Calu3 (cell line): ENCODE measurements around the gene GPR107. TPM values are rescaled to one million over a fixed set of nuclear protein-coding genes. Genes with fewer than 3 reads are reported as not detected.

Experiments used
- BruUV-seq: library from RNA; stranded (reverse); fragments of 400-500 nt; replicated peaks from 2 replicates; lab custom pipeline; 2021; lab: Mats Ljungman, UMichigan
- CTCF ChIA-PET: fragments of 300-600 bp; sonication (Branson Sonifier 250); formaldehyde crosslinking; loops from one replicate; lab custom pipeline; 2022; ENCODE audit warnings: antibody characterized with exemption; lab: Charles Lee
- DNase-seq: peaks from one replicate; pipeline ENCODE4 v3.0.0; 2022
- H3K27ac Mint-ChIP-seq: one replicate; pipeline ENCODE4 v1.8.0; 2022; ENCODE audit warnings: mixed read lengths; ENCODE audit not compliant: unreplicated experiment
- H3K27me3 Mint-ChIP-seq: one replicate; pipeline ENCODE4 v1.8.0; 2022; ENCODE audit warnings: mixed read lengths; ENCODE audit not compliant: unreplicated experiment
- H3K36me3 Mint-ChIP-seq: one replicate; pipeline ENCODE4 v1.8.0; 2022; ENCODE audit warnings: mild to moderate bottlenecking, moderate library complexity, mixed read lengths; ENCODE audit not compliant: insufficient read depth, unreplicated experiment
- H3K4me1 Mint-ChIP-seq: one replicate; pipeline ENCODE4 v1.8.0; 2022; ENCODE audit warnings: mild to moderate bottlenecking, low read depth, mixed read lengths; ENCODE audit not compliant: unreplicated experiment
- H3K4me3 Mint-ChIP-seq: one replicate; pipeline ENCODE4 v1.8.0; 2022; ENCODE audit warnings: mild to moderate bottlenecking, low read depth, moderate library complexity, mixed read lengths; ENCODE audit not compliant: unreplicated experiment
- H3K9me3 Mint-ChIP-seq: one replicate; pipeline ENCODE4 v1.8.0; 2022; ENCODE audit warnings: low read depth, mixed read lengths; ENCODE audit not compliant: unreplicated experiment
- CTCF ChIP-seq: fragments of 200-600 bp; IDR thresholded peaks from one replicate; pipeline ENCODE4 v1.8.0; 2022; ENCODE audit warnings: antibody characterized with exemption; ENCODE audit not compliant: unreplicated experiment
- intact Hi-C: fragments of 100-400 bp; cut with micrococcal nuclease; formaldehyde crosslinking; loops from one replicate; pipeline ENCODE4 v1.10.0; 2022; ENCODE audit not compliant: unreplicated experiment
- total RNA-seq: library from RNA; stranded (reverse); gene quantifications from 2 replicates; pipeline ENCODE4 v1.2.3, GENCODE V29; 2022

GPR107 gene
- total RNA-seq, 1 experiment from 2014 or later = 43.4 TPM

GRCh38 chr9:130150779-130151382, 97.2 kb downstream of the GPR107 start:
- no peak for TF ChIP-seq CTCF
- no peaks in the 10 kb centered on the region for H3K9me3 Mint-ChIP-seq
- DNase-seq = no peak
- H3K4me3 Mint-ChIP-seq = no peak overlapping the region
- intact Hi-C loops = no loop called here
- H3K36me3 Mint-ChIP-seq = no peaks in the 10 kb centered on the region
- H3K27me3 Mint-ChIP-seq = peaks cover 11% of the 10 kb centered on the region
- no TSS peak for BruUV-seq
- no peaks in the 10 kb centered on the region for H3K4me1 Mint-ChIP-seq
- no peak overlapping the region for H3K27ac Mint-ChIP-seq
- CTCF ChIA-PET = no interaction called here

- Mint-ChIP-seq H3K27me3 (no peaks in the 10 kb centered on the region), H3K4me1 (no peaks in the 10 kb centered on the region), H3K4me3 (no peak overlapping the region), H3K36me3 (no peaks in the 10 kb centered on the region), H3K27ac (no peak overlapping the region), H3K9me3 (no peaks in the 10 kb centered on the region)
- no TSS peak for BruUV-seq
- intact Hi-C loops = no loop called here
- CTCF ChIA-PET = no interaction called here
- no peak for DNase-seq
- no peak for TF ChIP-seq CTCF
Measured at GRCh38 chr9:130154816-130155215, 101.1 kb downstream of the GPR107 start.

GRCh38 chr9:130155647-130156046, 101.9 kb downstream of the GPR107 start:
- H3K4me1 Mint-ChIP-seq = no peaks in the 10 kb centered on the region
- intact Hi-C loops = no loop called here
- no peaks in the 10 kb centered on the region for H3K36me3 Mint-ChIP-seq
- no peak for DNase-seq
- no peak overlapping the region for H3K27ac Mint-ChIP-seq
- no peak overlapping the region for H3K4me3 Mint-ChIP-seq
- CTCF ChIA-PET = interaction anchor here (0.7 kb wide), 1 partner anchor 172 kb away, joined by 3 read pairs; no protein-coding TSS in a partner anchor
- BruUV-seq = no TSS peak
- no peaks in the 10 kb centered on the region for H3K27me3 Mint-ChIP-seq
- no peaks in the 10 kb centered on the region for H3K9me3 Mint-ChIP-seq
- no peak for TF ChIP-seq CTCF

- TF ChIP-seq CTCF = no peak
- Mint-ChIP-seq H3K4me3 (no peak overlapping the region), H3K9me3 (no peaks in the 10 kb centered on the region), H3K27me3 (no peaks in the 10 kb centered on the region), H3K4me1 (no peaks in the 10 kb centered on the region), H3K27ac (no peak overlapping the region), H3K36me3 (no peaks in the 10 kb centered on the region)
- intact Hi-C loops = no loop called here
- peak; percentile 41 for DNase-seq
- BruUV-seq = no TSS peak
- CTCF ChIA-PET = interaction anchor here (0.6 to 0.7 kb wide), 2 partner anchors 79 to 445 kb away, joined by 5 to 6 read pairs; no protein-coding TSS in a partner anchor
Measured at GRCh38 chr9:130156672-130157071, 103.0 kb downstream of the GPR107 start.
